Stimulated activated CD4-positive, alpha-beta T cell treated with anti-CD3 and anti-CD28 coated beads, Interleukin-12 subunit alpha, Interleukin-12 subunit beta, amount 100 ng/mL, for 24 hours (primary cell): ENCODE results near the gene AHCYL2.
"Not testable (repeated sequence)": the region's sequence is repeated elsewhere in the genome, so short reads cannot be mapped to it uniquely, and the experiment has no call there.

Experiments used
- DNase-seq, 2 experiments: peaks; one replicate each; pipeline ENCODE4 v3.0.0-alpha.2; 2020; ENCODE audit warnings: low read depth in 2 of 2

The AHCYL2 gene

DNA sequence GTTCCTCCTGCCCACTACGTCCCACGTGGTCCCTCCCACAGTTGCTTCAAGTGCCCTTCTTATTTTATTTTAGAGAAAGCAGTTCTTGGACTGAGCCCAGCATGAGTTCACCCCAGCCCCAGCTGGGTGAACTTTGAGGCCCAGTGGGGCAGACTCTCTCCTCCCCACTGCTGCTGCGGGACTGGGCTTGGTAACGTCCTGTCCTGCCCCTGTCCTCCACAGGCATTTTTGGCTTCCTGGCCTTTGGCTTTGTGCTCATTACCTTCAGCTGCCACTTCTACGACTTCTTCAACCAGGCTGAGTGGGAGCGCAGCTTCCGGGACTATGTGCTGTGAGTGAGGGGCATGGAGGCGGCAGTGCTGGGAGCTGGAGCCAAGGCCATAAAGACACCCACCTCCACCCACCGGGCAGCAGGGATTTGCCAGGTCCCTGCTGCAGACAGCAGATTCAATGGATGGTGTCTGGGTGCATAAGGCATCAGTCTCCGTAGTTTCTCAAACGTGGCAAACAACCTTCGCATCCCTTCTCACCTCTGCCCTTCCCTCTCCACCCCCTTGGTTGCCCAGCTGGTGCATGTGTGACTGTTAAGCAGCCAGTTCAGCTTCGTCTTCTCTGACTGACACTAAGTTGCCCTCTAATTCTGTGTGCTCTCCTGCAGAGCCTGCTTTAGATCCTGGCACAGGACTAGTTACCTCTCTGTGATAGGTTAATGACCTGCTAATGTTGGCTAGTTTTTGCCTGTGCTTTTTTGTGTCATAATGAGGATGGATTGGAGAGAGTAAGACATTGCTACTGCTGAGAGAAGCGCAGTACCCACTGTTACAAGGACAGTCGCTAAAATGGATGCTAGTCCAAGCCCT is 15.5 kb upstream of the AHCYL2 start:
- DNase-seq = no peak

DNA sequence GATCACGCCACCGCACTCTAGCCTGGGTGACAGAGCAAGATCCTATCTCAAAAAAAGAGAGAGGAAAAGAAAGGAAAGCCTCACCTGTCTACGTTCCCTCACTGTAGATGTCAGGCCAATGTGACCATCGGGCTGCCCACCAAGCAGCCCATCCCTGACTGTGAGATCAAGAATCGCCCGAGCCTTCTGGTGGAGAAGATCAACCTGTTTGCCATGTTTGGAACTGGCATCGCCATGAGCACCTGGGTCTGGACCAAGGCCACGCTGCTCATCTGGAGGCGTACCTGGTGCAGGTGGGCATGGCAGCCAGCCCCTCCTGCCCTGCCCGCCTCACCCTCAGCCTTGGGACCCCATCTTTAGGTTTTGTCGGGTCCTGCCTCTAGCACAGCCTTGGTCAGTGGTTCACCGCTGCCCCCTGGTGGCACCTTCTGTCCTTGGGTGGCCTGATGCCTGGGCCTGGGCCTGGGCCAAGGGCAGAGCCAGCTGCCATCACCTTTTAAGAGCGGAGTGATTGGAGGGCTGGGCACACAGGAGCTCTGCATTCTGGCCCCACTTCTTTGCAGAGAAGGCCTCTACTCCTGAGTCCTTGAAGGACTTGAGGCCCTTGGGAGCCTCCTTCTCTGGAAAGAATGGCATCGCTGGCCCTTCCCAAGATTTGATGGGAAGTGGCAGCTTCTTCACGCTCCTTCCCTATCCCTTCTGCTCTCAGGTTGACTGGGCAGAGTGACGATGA is 14.4 kb upstream of the AHCYL2 start:
- peak; percentile 43 to 75 for DNase-seq

DNA sequence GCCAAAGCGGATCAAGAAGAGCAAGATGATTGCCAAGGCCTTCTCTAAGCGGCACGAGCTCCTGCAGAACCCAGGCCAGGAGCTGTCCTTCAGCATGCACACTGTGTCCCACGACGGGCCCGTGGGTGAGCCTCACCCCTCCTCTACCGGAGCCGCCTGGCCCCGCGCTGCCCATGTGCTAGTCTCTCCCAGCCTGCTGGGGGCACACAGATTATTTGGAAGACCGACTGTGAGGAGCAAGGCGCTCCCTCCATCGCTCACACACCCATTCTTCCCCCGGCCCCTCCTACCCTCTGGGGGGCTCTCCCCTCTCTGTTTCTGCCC is 13.9 kb upstream of the AHCYL2 start:
- DNase-seq = no peak

DNA sequence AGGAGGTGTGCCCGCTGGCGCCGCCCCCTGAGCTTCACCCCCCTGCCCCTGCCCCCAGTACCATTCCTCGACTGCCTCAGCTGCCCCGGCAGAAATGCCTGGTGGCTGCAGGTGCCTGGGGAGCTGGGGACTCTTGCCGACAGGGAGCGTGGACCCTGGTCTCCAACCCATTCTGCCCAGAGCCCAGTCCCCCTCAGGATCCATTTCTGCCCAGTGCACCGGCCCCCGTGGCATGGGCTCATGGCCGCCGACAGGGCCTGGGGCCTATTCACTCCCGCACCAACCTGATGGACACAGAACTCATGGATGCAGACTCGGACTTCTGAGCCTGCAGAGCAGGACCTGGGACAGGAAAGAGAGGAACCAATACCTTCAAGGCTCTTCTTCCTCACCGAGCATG is 12.7 kb upstream of the AHCYL2 start:
- no peak for DNase-seq

DNA sequence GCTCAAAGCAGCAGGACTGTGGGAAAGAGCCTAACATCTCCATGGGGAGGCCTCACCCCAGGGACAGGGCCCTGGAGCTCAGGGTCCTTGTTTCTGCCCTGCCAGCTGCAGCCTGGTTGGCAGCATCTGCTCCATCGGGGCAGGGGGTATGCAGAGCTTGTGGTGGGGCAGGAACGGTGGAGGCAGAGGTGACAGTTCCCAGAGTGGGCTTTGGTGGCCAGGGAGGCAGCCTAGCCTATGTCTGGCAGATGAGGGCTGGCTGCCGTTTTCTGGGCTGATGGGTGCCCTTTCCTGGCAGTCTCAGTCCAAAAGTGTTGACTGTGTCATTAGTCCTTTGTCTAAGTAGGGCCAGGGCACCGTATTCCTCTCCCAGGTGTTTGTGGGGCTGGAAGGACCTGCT is 12.2 kb upstream of the AHCYL2 start:
- no peak for DNase-seq

DNA sequence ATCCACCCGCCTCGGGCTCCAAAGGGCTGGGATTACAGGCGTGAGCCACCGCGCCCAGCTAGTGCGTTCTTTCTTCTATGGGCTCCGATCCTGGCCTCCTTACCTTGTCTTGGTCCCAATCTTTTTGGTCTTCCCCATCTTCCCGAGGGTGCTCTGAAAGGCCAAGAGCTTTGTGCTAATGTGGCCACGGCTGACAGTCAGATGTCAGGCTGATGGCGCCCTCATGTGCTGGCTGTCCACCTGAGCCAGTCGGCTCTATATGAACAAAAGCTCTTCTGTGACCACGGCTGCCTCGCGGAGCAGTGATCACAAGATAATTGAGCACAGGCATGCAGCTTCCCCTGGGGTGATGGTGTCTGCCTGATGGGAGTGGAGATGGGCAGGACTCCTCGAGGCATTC is 11.0 kb upstream of the AHCYL2 start:
- DNase-seq = no peak

DNA sequence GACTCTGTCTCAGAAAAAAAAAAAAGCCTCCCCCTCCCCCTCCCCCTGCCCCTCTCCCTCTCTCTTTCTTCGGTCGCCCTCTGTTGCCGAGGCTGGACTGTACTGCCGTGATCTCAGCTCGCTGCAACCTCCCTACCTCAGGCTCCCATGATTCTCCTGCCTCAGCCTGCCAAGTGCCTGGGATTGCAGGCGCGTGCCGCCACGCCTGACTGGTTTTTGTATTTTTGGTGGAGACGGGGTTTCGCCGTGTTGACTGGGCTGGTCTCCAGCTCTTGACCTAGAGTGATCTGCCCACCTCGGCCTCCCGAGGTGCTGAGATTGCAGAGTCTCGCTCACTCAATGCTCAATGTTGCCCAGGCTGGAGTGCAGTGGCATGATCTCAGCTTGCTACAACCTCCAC is 9.1 kb upstream of the AHCYL2 start:
- DNase-seq = not testable (repeated sequence)

DNA sequence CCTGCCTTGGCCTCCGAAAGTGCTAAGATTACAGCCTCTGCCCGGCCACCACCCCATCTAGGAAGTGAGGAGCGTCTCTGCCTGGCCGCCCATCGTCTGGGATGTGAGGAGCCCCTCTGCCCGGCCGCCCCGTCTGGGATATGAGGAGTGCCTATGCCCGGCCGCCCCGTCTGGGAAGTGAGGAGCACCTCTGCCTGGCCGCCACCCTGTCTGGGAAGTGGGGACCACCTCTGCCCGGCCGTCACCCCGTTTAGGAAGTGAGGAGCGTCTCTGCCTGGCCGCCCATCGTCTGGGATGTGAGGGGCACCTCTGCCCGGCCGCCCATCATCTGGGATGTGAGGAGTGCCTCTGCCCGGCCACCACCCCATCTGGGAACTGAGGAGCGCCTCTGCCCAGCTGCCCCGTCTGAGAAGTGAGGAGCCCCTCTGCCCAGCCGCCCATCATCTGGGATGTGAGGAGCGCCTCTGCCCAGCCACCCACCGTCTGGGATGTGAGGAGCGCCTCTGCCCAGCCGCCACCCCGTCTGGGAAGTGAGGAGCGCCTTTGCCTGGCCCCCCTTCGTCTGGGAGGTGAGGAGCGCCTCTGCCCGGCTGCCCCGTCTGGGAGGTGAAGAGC is 8.6 kb upstream of the AHCYL2 start:
- DNase-seq = not testable (repeated sequence)

DNA sequence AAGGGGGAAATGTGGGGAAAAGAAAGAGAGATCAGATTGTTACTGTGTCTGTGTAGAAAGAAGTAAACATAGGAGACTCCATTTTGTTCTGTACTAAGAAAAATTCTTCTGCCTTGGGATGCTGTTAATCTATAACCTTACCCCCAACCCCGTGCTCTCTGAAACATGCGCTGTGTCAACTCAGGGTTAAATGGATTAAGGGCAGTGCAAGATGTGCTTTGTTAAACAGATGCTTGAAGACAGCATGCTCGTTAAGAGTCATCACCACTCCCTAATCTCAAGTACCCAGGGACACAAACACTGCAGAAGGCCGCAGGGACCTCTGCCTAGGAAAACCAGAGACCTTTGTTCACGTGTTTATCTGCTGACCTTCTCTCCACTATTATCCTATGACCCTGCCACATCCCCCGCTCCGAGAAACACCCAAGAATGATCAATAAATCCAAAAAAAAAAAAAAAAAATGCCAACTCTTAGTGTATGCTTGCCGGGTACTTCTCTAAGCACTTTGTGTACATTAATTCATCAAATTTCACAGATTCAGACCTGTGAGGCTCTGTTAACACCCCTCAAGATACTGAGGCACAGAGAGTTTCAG is 7.9 kb upstream of the AHCYL2 start:
- not testable (repeated sequence) for DNase-seq

DNA sequence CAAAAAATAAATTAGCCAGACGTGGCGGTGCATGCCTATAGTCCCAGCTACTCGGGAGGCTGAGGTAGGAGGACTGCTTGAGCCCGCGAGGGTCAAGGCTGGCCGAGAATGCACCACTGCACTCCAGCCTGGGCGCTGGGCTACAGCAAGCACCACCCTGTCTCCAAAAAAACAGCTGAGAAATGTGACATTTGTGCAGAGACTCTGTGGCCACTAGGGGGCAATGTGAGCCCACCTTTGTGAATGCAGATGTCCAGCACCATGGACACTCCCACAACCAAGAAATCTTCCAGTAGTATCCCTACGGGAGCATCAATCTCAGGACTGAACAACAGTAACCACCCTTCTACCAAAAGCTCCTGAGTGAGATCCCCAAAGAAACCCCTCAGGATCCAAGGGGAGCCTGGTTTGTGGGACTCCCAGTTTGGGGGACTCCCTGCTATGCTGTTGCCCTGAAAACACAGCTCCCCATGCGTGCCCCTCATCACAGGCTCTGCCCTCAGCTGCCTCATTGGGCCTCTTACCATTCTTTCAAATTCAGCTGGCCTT is 6.2 kb upstream of the AHCYL2 start:
- DNase-seq = peak; percentile 54 to 73

DNA sequence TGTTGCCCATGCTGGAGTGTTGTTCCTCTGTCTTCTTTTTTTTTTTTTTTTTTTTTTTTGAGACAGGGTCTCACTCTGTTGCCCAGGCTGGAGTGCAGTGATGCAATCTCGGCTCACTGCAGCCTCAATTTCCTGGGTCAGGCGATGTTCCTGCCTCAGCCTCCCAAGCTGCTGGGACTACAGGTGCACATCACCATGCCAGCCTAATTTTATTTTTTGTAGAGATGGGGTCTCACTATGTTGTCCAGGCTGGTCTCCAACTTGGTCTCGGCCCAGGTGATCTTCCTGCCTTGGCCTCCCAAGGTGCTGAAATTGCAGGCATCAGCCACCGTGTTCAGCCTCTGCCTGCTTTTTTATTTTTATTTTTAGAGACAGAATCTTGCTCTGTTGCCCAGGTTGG is 5.7 kb upstream of the AHCYL2 start:
- not testable (repeated sequence) for DNase-seq

DNA sequence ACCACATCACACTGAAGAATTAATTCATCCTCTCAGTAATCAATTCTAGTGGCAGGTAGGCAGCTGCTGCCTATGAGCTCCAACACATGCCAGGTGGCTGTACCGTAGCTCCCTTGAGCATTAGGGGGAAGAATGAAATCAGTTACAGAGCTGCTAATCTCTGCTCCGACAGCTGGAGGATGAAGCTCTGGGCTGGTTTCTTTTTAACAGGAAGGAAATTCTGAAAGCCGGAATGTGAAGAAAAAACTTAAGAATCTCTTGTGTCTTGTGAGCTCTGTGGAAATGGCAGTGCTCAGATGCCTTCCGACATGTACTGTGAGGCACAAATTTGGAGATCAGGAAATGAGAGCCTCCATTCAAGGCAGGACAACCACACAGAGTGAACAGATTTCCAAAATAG is 2.8 kb upstream of the AHCYL2 start:
- DNase-seq = no peak

DNA sequence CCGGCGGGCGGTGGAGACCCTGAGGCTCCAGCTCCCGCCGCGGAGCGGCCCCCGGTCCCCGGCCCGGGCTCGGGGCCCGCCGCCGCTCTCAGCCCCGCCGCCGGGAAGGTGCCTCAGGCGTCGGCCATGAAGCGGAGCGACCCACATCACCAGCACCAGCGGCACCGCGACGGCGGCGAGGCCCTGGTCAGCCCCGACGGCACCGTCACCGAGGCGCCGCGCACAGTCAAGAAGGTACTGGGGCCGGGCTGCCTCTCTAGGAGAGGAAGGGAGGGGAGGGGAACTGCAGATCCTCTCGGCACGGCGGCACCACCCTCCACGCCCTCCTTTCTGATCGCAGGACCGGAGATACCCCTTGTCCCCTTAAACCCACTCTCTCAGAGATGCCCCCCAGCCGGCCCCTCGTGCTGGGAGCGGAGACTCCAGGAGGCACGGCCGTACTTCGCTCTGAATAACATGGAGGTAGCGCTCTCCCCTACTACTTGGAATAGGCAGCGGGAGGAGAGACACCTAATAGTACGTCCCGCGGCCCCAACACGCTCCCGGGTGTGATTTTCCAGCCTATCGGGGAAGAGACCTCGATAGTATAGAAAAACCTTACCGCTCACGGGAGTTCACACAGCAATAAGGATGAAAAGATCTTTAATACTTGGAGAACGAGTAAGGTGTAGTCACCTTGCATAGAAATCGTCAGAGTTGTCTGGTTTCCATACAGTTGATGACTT is 538 bp downstream of the AHCYL2 start:
- DNase-seq = peak; percentile 28 to 41

DNA sequence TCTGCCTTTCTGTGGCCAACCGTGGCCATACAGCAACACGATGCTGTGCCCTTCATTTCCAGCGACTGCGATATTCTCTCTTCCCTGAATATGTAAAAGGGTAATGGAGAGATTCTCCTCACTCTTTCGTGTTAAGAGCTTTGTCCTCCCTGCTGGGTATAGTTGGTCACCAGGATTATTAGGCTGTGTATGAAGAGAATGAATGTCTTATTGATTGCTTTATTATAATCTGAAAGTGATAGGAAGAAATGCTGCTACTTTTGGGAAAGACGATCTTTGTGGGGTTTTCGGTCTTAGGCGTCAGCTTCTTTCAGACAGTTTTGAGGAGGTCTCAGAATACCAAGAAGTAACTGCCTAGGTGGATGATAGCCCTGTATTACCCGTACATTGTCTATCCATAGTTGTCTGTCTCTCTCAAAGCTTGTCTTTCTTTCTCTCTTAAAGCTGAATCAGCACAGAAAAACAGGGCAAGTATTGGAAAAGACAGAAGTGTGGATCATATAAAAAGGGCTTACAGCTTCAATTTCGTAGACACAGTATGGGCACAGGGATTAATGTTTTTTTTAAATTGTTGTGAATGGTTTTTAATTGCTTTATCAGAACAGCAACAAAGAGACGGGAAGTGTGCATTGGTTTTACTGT is 1.2 kb downstream of the AHCYL2 start:
- no peak for DNase-seq

DNA sequence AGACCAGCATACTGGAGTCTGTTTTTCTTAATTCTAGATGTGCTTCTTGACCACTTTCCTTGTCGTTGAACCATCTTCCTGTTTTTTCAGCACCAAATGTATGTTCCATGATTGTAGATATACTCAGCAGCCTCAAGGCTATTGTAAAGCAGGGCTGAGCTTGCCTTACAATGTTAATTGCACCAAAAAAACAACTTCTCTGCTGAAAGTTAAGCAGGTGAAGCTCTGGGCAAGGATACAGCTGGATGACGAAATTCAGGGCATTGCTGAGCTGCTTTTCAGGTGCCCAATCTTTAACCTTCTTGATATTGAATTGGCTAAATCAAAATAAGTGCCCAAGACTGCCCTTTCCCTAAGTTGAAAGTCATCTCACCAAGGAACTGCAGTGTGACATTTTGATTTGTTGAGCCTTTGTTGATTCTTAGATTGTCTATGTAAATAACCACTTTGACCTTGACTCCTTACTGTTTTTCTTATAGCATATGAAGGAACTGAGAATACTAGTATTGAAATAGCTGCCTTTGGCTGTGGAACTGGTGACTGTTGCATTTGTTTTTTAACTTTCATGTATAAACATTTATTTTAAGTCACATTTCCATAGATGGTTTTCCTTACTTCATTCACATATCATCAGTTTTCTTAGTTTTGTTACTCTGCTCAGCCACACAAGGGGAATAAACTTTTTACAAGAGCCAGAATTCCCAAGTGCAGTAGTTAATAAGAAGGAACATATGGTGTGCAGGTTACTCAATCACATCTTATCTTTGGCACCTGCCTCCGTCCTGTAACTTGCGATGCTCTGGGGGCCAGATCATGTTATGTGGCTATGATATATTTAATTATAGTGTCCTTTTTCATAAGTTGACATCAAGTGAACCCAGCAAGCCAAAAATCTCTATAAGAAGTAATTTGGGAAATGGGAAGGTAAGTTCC is 3.1 kb downstream of the AHCYL2 start:
- no peak for DNase-seq

DNA sequence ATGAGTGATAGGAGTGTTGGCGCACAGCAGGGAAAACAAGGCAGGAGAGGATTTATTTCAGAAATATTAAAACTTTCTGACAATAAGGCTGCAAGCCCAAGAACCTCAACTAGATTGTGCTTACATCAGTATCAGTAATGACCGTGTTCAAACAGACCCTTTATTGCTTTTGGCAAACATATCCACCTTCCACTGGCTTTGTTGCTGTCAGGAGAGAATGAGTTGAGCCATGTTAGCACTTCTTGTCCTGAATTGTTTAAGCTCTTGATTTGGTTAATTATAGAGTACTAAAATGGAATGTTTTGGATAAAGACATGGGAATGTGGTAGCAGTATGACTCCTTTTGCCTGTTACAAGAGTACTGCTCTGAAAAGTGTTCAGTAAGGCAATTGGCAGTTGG is 3.8 kb downstream of the AHCYL2 start:
- no peak for DNase-seq

DNA sequence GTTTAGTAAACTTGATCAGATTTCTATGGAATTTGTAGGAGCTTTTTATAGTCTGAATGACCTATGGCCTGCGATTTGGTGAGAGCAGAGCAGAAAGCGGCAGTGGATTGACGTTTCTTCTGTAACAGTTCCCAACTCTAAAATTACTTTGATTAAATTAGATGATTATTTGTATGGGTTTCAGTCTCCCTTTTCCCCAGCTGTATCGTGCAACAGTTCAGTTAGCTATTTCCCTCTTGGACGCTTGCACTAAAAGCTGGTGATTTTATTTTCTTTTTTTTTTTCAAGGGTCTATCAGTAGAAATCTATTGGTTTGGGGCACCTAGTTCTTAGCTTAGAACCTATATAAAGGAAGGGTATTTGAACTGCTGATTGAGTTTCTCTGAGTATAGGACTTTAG is 6.8 kb downstream of the AHCYL2 start:
- no peak for DNase-seq

DNA sequence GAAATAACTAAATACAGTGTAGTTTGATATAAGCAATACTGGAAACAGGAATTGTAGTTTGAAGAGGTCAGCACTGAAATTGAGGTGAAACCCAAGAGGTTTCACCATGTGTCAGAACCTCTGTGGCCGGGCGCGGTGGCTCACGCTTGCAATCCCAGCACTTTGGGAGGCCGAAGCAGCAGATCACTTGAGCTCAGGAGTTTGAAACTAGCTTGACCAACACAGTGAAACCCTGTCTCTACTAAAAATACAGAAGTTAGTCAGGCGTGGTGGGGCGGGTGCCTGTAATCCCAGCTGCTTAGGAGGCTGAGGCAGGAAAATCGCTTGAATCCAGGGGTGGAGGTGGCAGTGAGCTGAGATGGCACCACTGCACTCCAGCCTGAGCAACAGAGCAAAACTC is 13.7 kb downstream of the AHCYL2 start:
- no peak for DNase-seq

DNA sequence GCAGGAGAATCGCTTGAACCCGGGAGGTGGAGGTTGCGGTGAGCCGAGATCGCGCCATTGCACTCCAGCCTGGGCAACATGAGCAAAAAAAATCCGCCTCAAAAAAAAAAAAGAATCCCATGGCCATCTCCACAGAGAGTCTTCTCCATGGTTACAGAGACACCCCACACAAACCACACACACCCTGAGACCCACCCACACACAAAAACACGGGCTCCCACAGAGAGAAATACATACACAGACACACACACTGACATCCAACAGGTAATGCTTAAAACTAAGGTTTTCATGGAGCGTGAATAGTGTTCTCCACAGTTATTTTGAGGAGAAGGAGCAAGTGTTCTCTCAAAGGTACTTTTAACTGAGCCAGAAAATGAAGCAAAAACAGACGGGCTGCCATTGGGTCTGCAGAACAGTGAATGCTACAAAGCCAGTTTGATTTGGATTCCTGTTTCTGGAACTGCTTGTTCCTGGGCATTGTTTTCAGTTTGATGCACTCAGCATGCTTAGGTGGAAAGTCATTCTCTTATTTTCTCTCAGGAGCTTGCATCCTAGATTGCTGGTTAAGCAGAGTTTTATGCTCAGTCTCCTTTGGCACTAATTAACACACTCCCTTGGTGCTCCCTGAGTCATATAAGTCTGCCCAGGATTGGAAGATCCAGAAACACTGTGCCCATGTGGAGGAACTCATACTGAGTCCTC is 15.4 kb downstream of the AHCYL2 start:
- no peak for DNase-seq
